GM12891 (cell line): ENCODE data around the gene KAZN.

Source experiments
- DNase-seq: peaks from one replicate; pipeline ENCODE4 v3.0.0; 2011; ENCODE audit warnings: low spot score; ENCODE audit not compliant: insufficient read length
- FAIRE-seq: peaks from 2 replicates; lab custom pipeline; 2011; peaks lifted over from hg19 to GRCh38; lab: Jason Lieb, UNC
- PAX5 ChIP-seq: IDR thresholded peaks from 2 replicates; pipeline ENCODE4 v1.6.1; 2011; ENCODE audit warnings: low read length, moderate library complexity, mild to moderate bottlenecking; ENCODE audit not compliant: insufficient read depth, severe bottlenecking
- POLR2A ChIP-seq: IDR thresholded peaks from 2 replicates; pipeline ENCODE4 v1.6.1; 2011; ENCODE audit warnings: low read depth, low read length, control low read depth
- POLR2AphosphoS5 ChIP-seq: IDR thresholded peaks from 2 replicates; pipeline ENCODE4 v1.6.1; 2011; ENCODE audit warnings: low read depth, low read length, control low read depth
- POU2F2 ChIP-seq: IDR thresholded peaks from 2 replicates; pipeline ENCODE4 v1.6.1; 2011; ENCODE audit warnings: low read depth, mild to moderate bottlenecking, control low read depth, low read length, moderate library complexity
- SPI1 ChIP-seq: IDR thresholded peaks from 2 replicates; pipeline ENCODE4 v1.6.1; 2011; ENCODE audit warnings: low read depth, low read length, control low read depth
- TAF1 ChIP-seq: IDR thresholded peaks from 2 replicates; pipeline ENCODE4 v1.6.1; 2011; ENCODE audit warnings: low read depth, low read length, control low read depth

The KAZN gene

DNA sequence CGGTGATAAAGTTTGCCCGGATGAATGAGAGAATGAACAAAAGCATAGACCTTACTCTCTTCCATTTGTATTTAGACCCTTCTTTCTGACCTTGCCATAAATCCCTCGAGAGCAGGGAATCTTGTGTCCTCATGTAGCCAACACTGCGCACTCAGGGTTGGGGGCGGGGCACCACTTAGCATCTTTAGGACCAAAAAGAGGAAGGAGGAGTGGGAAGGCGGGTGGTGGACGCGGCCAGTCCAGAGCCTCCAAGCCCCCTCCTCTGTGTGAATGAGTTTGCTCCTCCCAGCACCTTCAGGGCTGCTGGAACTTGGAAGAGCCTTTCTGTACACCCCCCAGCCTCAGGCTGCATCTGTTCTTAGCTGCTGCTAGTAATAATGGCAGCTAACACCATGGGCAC is 413.2 kb downstream of the KAZN start:
- TF ChIP-seq POLR2AphosphoS5 (no peak), POLR2A (no peak), PAX5 (no peak), POU2F2 (no peak), TAF1 (no peak), SPI1 (no peak)
- DNase-seq (no peak), FAIRE-seq (no peak)

DNA sequence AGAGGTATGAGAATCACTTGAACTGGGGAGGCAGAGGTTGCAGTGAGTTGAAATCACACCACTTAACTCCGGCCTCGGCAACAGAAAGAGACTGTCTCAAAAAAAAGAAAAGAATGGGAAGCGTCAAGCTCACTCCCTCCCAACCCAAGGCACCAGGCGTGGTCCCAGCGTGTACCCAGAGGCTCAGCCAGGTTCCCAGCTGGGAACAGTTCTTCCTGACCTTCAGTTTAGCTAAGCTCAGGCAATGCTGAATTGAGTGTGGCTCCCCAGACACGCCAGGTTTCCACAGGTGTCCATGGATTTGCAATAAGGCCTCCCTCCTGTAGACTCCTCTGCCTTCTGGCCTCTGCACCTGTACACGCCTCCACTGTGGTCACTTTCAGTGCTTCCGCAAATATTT is 414.3 kb downstream of the KAZN start:
- no peak for TF ChIP-seq POU2F2
- TF ChIP-seq SPI1: no peak
- TF ChIP-seq POLR2AphosphoS5: no peak
- TF ChIP-seq PAX5: no peak
- TF ChIP-seq POLR2A: no peak
- TF ChIP-seq TAF1: no peak
- DNase-seq (no peak), FAIRE-seq (no peak)

DNA sequence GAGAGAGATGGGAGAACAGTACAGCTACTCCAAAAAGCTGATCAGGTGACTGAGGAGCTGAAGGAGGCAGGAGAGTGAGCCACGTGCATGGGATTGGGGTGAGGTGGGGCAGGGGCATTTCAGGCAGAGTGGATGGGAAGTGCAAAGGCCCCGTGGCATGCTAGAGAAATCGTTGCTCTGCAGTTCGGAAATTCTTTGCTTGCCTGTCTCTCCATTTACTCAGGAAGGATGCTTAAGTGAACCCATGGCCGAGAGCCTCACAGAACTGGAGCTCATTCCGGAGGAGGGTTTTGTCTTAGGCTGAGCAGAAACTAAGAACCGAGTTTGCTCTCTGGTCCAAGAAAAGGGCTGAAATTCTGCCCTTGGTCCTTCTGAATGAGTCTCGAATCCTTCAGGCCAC is 415.3 kb downstream of the KAZN start:
- TF ChIP-seq POLR2A: no peak
- TF ChIP-seq TAF1: no peak
- TF ChIP-seq POU2F2: no peak
- no peak for TF ChIP-seq PAX5
- TF ChIP-seq SPI1: no peak
- no peak for TF ChIP-seq POLR2AphosphoS5
- no peak for DNase-seq
- no peak for FAIRE-seq

DNA sequence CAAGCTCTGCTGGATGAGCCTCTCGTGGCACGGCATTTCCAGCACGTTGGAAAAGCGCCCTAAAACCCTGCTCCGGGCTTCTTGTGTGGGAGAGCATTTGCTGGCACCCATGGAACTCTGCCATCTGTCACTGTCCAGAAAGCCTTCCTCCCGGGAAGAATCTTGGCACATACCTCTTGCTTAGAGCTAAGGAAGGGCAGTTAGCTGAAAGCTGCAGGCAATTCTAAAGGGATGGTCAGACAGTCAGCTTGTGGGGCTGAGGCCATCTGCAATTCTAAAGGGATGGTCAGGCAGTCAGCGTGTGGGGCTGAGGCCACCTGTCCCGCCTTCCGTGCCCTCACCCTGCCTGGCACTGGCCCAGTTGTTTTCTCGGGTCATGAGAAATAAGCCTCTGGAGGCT is 416.0 kb downstream of the KAZN start:
- TF ChIP-seq SPI1: no peak
- TF ChIP-seq POLR2AphosphoS5: no peak
- TF ChIP-seq PAX5: no peak
- TF ChIP-seq POU2F2: no peak
- no peak for TF ChIP-seq POLR2A
- no peak for TF ChIP-seq TAF1
- no peak for FAIRE-seq
- no peak for DNase-seq

DNA sequence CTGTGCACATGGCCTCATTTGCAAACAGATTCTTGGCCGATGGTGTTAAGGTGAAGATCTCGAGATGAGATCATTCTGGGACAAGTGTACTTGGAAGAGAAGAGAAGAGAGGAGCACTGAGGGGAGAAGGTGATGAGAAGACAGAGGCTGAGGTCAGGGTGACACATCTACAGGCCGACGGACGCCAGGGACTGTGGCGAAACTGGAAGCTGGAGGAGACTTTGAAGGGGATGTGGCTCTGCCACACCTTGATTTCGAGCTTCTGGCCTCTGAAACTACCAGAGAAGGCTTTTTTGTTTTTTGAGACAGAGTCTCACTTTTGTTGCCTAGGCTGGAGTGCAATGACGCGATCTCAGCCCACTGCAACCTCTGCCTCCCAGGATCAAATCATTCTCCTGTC is 417.5 kb downstream of the KAZN start:
- no peak for DNase-seq
- FAIRE-seq: no peak
- no peak for TF ChIP-seq PAX5
- no peak for TF ChIP-seq SPI1
- no peak for TF ChIP-seq POLR2A
- no peak for TF ChIP-seq POU2F2
- no peak for TF ChIP-seq POLR2AphosphoS5
- no peak for TF ChIP-seq TAF1

DNA sequence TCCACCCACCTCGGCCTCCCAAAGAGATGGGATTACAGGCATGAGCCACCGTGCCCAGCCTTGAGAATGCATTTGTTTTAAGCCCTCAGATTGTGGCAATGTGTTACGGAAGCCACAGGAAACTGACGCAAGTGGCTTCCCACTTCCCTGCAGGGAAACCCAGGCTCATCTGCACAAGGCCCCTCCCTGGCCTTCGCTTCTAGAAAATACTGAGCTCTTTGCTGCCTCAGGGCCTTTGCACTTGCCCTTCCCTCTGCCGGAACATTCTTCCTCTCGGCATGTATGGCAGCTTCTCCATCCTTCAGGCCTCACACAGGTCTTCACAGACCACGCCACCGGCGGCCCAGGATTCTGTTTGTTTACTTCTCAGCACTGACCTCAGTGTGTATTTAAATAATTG is 418.0 kb downstream of the KAZN start:
- TF ChIP-seq PAX5 (no peak), TAF1 (no peak), POU2F2 (no peak), SPI1 (no peak), POLR2AphosphoS5 (no peak)
- FAIRE-seq (no peak), DNase-seq (no peak)

DNA sequence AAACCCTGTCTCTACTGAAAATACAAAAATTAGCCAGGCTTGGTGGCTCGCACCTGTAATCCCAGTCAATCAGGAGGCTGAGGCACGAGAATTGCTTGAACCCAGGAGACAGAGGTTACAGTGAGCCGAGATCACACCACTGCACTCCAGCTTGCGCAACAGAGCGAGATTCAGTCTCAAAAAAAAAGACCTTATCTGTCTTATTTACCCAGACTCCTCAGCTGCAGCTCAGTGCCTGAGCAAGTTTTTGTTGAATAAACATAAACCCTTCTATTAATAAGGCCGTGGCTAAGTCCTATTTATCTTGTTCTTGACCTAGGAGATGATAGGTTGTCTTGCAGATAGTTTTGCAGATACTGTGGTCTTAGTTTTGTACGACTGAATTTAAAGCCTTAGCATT is 418.6 kb downstream of the KAZN start:
- TF ChIP-seq POLR2AphosphoS5 (no peak), POLR2A (no peak), POU2F2 (no peak), SPI1 (no peak), TAF1 (no peak), PAX5 (no peak)
- FAIRE-seq: no peak

DNA sequence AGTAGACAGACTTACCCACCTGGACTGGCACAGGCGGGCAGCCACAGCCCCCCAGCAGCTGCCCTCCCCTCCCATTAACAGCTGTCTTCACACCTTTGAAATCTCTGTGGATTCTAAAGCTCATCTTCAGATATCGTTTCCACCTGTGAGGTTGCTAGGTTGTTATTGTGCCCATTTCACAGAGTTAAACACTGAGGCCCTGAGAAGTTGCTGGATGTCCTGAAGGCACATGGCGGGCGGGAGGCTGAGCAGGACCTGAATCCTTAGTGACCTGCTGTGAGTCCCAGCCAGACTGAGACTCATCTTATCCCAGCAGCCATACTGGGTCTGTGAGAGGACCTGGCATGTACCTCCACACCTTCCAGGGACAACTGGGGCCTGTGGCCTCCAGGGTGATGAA is 420.3 kb downstream of the KAZN start:
- DNase-seq: no peak
- TF ChIP-seq POLR2A (no peak), POLR2AphosphoS5 (no peak), SPI1 (no peak), TAF1 (no peak), POU2F2 (no peak), PAX5 (no peak)
- FAIRE-seq: no peak

More for the DNA sequence above, 418.6 kb downstream of the KAZN start:
- no peak for DNase-seq

DNA sequence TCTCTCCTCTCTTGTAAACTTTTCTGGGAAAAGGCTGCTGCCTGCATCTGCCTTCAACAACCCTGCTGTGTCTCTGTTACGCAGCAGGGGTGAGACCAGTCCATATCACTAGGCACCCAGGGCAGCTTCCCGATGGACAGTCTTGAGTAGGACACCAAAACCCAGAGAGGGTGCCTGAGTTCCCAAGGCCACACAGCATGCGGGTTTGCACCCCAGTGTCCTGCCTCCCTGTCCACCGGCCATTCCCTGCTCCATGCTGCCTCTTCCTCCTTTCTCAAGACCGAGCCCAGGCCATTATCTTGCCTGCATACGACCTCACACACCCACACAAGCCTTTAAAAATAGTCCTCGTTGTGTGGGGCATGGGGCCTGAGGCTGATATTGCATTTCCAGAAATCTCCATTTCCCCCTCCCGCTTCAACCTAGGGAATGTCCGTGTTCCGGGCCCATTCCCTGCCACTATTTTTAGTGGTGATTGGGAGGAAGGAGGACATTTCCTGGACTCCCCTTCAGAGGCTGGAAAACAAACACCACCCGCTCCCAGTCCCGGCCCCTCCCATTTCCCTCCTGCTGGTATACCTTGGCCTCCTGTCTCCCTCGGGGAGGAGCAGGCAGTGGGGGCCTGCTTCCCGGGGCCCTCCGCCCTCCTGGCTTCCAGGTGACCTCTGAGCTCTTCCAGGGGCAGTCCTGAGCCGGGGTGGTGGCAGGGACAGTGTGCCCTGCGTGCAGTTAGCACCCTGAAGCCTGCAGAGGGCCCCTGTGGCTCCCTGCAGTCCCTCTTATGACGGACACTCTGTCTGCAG is 422.7 kb downstream of the KAZN start:
- FAIRE-seq (no peak), DNase-seq (no peak)
- TF ChIP-seq TAF1: no peak
- no peak for TF ChIP-seq PAX5
- no peak for TF ChIP-seq SPI1
- TF ChIP-seq POLR2A: no peak
- TF ChIP-seq POLR2AphosphoS5: no peak
- no peak for TF ChIP-seq POU2F2

DNA sequence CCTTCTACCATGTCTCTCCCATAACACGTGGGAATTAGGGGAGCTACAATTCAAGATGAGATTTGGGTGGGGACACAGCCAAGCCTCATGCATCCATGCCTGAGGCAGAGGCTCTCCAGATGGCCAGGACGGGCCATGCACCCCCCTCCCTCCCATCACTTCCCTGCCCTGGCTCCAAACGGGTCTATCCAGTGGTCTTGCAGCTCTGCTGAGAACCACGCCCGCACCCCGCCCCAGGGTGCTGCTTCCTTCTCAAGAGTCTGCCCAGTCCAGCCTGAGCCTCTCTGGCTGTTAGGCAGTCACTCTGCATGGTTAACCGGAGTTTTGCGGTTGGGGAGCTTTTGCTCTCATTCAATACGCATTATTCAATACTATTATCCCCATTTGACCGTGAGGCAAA is 423.6 kb downstream of the KAZN start:
- DNase-seq: no peak
- no peak for TF ChIP-seq TAF1
- TF ChIP-seq POLR2AphosphoS5: no peak
- no peak for TF ChIP-seq PAX5
- TF ChIP-seq POLR2A: no peak
- no peak for TF ChIP-seq SPI1
- TF ChIP-seq POU2F2: no peak
- no peak for FAIRE-seq
